Activated CD8-positive, alpha-beta memory T cell treated with anti-CD3 and anti-CD28 coated beads, Interleukin-2, amount 50 U/mL, for 4 hours (primary cell): ENCODE data around the gene KISS1.

Experiments used
- DNase-seq: peaks from one replicate; pipeline ENCODE4 v3.0.0-alpha.2; 2020

The KISS1 gene

GRCh38 chr1:204216880-204217647 lies 20.8 kb upstream of the KISS1 start:
- no peak for DNase-seq

- DNase-seq = no peak
Observed at GRCh38 chr1:204216236-204216635, 19.9 kb upstream of the KISS1 start.

- peak; percentile 44 for DNase-seq
Observed at GRCh38 chr1:204213668-204214662, 17.7 kb upstream of the KISS1 start, which contains the start of gene GOLT1A. GOLT1A (minus strand) TSS chr1:204213988; CDS start chr1:204213906, 82 bp downstream.

GRCh38 chr1:204212715-204213114 lies 16.4 kb upstream of the KISS1 start:
- no peak for DNase-seq

- no peak for DNase-seq
Observed at GRCh38 chr1:204211046-204211445, 14.8 kb upstream of the KISS1 start.

- DNase-seq = peak; percentile 81
Observed at GRCh38 chr1:204207136-204207616, 10.9 kb upstream of the KISS1 start.

- DNase-seq = no peak
Observed at GRCh38 chr1:204206121-204206520, 9.8 kb upstream of the KISS1 start.

GRCh38 chr1:204205486-204205885 lies 9.2 kb upstream of the KISS1 start:
- no peak for DNase-seq

GRCh38 chr1:204204944-204205343 lies 8.7 kb upstream of the KISS1 start:
- DNase-seq = no peak

GRCh38 chr1:204203206-204203767 lies 7.0 kb upstream of the KISS1 start:
- no peak for DNase-seq

GRCh38 chr1:204202481-204202880 lies 6.2 kb upstream of the KISS1 start:
- no peak for DNase-seq

GRCh38 chr1:204201348-204202040 lies 5.2 kb upstream of the KISS1 start:
- DNase-seq = no peak

- DNase-seq = no peak
Observed at GRCh38 chr1:204199579-204199978, 3.3 kb upstream of the KISS1 start.

GRCh38 chr1:204198348-204199340 lies 2.4 kb upstream of the KISS1 start:
- no peak for DNase-seq

GRCh38 chr1:204197068-204197467 lies 777 bp upstream of the KISS1 start:
- DNase-seq = no peak

GRCh38 chr1:204194771-204195170 lies 1.5 kb downstream of the KISS1 start:
- no peak for DNase-seq

- DNase-seq = no peak
Observed at GRCh38 chr1:204194080-204194479, 2.2 kb downstream of the KISS1 start.

- no peak for DNase-seq
Observed at GRCh38 chr1:204192589-204193352, 3.5 kb downstream of the KISS1 start.

GRCh38 chr1:204192046-204192445 lies 4.2 kb downstream of the KISS1 start:
- DNase-seq = no peak

- no peak for DNase-seq
Observed at GRCh38 chr1:204191456-204191855, 4.8 kb downstream of the KISS1 start.
